Endothelial cell (in vitro differentiated cells): ENCODE data around the gene ZNF519. TPM values are rescaled to one million over a fixed set of nuclear protein-coding genes. Genes with fewer than 3 reads are reported as not detected.

Experiments
- DNase-seq: peaks from one replicate; pipeline ENCODE4 v3.0.0; 2021; ENCODE audit warnings: low spot score
- H3K27ac Mint-ChIP-seq: one replicate; pipeline ENCODE4 v1.8.0; 2021; ENCODE audit warnings: mixed read lengths, inconsistent platforms; ENCODE audit not compliant: unreplicated experiment
- H3K27me3 Mint-ChIP-seq: one replicate; pipeline ENCODE4 v1.8.0; 2021; ENCODE audit warnings: mild to moderate bottlenecking, moderate library complexity, mixed read lengths, inconsistent platforms; ENCODE audit not compliant: unreplicated experiment
- H3K36me3 Mint-ChIP-seq: one replicate; pipeline ENCODE4 v1.8.0; 2021; ENCODE audit warnings: mild to moderate bottlenecking, low read depth, mixed read lengths, inconsistent platforms; ENCODE audit not compliant: unreplicated experiment
- H3K4me1 Mint-ChIP-seq: one replicate; pipeline ENCODE4 v1.8.0; 2021; ENCODE audit warnings: mild to moderate bottlenecking, mixed read lengths, inconsistent platforms; ENCODE audit not compliant: unreplicated experiment
- H3K4me3 Mint-ChIP-seq: one replicate; pipeline ENCODE4 v1.8.0; 2021; ENCODE audit warnings: mild to moderate bottlenecking, mixed read lengths, inconsistent platforms; ENCODE audit not compliant: unreplicated experiment
- H3K9me3 Mint-ChIP-seq: one replicate; pipeline ENCODE4 v1.8.0; 2021; ENCODE audit warnings: mixed read lengths, inconsistent platforms; ENCODE audit not compliant: unreplicated experiment
- CTCF ChIP-seq: fragments of 200-600 bp; sonication (generic); IDR thresholded peaks from one replicate; pipeline ENCODE4 v1.5.0; 2021; ENCODE audit warnings: antibody characterized with exemption; ENCODE audit not compliant: unreplicated experiment
- total RNA-seq: library from RNA; stranded (reverse); fragmentation: NEBNext Ultra II Directional; extraction: Animal tissue kit (Norgen Biotek cat#: 25700); gene quantifications from one replicate; pipeline ENCODE4 v1.2.1, GENCODE V29; 2021; ENCODE audit not compliant: unreplicated experiment

Gene ZNF519
- total RNA-seq, 1 donor from 2014 or later = 14.5 TPM

DNA sequence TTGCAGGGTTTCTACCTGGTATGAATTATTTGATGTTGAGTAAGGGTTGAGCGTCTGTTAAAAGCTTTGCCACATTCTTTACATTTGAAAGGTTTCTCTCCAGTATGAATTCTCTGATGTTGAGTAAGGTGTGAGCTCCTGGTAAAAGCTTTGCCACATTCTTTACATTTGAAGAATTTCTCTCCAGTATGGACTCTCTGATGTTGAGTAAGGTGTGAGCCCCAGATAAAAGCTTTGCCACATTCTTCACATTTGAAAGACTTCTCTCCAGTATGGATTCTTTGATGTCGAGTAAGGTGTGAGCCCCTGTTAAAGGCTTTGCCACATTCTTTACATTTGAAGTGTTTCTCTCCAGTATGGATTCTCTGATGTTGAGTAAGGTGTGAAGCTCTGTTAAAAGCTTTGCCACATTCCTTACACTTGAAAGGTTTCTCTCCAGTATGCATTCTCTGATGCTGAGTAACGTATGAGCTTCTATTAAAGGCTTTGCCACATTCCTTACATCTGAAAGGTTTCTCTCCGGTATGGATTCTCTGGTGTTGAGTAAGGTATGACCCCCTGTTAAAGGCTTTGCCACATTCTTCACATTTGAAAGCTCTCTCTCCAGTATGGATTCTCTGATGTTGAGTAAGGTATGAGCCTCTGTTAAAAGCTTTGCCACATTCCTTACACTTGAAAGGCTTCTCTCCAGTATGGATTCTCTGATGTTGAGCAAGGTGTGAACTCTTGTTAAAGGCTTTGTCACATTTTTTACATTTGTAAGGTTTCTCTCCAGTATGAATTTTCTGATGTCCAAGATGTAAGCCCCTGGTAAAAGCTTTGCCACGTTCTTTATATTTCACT, 27.1 kb downstream of the ZNF519 start:
- no peaks in the 10 kb centered on the region for H3K4me1 Mint-ChIP-seq
- peak overlapping the region; percentile 7 for H3K4me3 Mint-ChIP-seq
- H3K36me3 Mint-ChIP-seq = peaks cover 31% of the 10 kb centered on the region

DNA sequence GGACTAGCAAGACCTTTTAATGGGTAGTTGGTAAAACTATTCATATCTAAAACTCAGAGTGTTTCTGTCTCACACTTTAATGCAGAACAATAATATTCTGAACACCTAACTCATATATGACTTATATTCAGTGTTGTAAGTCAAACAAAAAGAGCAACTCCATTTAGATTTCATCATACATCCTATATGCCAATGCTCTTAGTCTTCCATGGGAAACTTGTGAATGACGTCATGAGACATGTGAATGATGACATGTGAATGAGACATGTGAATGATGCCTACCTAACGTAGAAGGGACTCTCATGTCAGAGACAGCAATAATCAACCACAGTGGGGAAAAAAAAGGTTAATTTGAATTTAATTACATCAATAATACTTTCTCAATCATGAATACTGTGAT, 28.0 kb downstream of the ZNF519 start:
- Mint-ChIP-seq H3K27ac (no peak overlapping the region), H3K4me1 (no peaks in the 10 kb centered on the region), H3K27me3 (peaks cover 2% of the 10 kb centered on the region), H3K9me3 (no peaks in the 10 kb centered on the region), H3K36me3 (peaks cover 31% of the 10 kb centered on the region), H3K4me3 (no peak overlapping the region)
- no peak for DNase-seq
- TF ChIP-seq CTCF = no peak

More for the DNA sequence above, 27.1 kb downstream of the ZNF519 start:
- no peak for TF ChIP-seq CTCF
- DNase-seq = no peak
- Mint-ChIP-seq H3K9me3 (no peaks in the 10 kb centered on the region), H3K27me3 (peaks cover 2% of the 10 kb centered on the region), H3K27ac (no peak overlapping the region)

- Mint-ChIP-seq H3K27ac (no peak overlapping the region), H3K9me3 (no peaks in the 10 kb centered on the region), H3K36me3 (peaks cover 11% of the 10 kb centered on the region), H3K4me3 (no peak overlapping the region), H3K4me1 (peaks cover 5% of the 10 kb centered on the region), H3K27me3 (no peaks in the 10 kb centered on the region)
- TF ChIP-seq CTCF = no peak
- no peak for DNase-seq
These were observed 31.5 kb downstream of the ZNF519 start for GRCh38 chr18:14100503-14101286.

GRCh38 chr18:14098428-14098827, 33.8 kb downstream of the ZNF519 start:
- peaks cover 5% of the 10 kb centered on the region for H3K4me1 Mint-ChIP-seq
- H3K9me3 Mint-ChIP-seq = no peaks in the 10 kb centered on the region
- no peak overlapping the region for H3K4me3 Mint-ChIP-seq
- no peak overlapping the region for H3K27ac Mint-ChIP-seq
- no peaks in the 10 kb centered on the region for H3K36me3 Mint-ChIP-seq
- no peak for TF ChIP-seq CTCF
- H3K27me3 Mint-ChIP-seq = no peaks in the 10 kb centered on the region
- DNase-seq = no peak

- Mint-ChIP-seq H3K4me1 (peaks cover 9% of the 10 kb centered on the region), H3K27me3 (no peaks in the 10 kb centered on the region), H3K4me3 (no peak overlapping the region), H3K27ac (no peak overlapping the region), H3K36me3 (no peaks in the 10 kb centered on the region), H3K9me3 (no peaks in the 10 kb centered on the region)
- no peak for DNase-seq
- no peak for TF ChIP-seq CTCF
These were observed 34.5 kb downstream of the ZNF519 start for GRCh38 chr18:14097761-14098160.
